ENCODE data around the gene NODAL.

Gene NODAL

DNA sequence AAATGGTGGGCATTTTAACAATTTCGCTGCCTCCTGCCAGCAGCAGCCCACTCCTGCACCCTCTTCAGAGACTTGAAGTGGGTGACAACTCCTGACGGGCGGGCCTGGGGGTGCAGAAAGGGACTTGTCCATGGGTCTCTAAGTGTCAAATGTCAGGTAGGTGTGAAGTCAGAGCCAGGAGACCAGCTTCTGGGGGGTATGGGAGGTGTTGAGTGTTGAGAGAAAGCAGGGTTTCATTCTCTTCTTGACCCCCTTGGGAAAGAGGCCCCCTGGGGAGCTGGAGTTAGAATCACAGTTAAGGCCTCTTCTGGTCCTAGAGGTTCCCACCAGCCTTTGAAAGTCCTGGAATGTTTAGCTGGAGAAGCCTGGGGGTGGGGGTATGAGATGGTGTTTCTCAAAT is 25.5 kb upstream of the NODAL start:
- Histone ChIP-seq H3K36me3 (ENCODE audit: control insufficient read depth in 1 of 2, insufficient read depth in 2 of 2, low read depth in 1 of 2, low read length in 2 of 2) (no peaks in the 10 kb centered on the region), H3K18ac (ENCODE audit: low read depth in 1 of 2, low read length in 2 of 2) (no peak overlapping the region), H3K4me1 (ENCODE audit: control insufficient read depth, insufficient read depth, low read depth, low read length) (peaks cover 11% of the 10 kb centered on the region), H3K23ac (ENCODE audit: low read length in 2 of 2) (no peak overlapping the region), H2BK15ac (ENCODE audit: low read depth, poor library complexity, severe bottlenecking) (no peak overlapping the region), H3K9me3 (ENCODE audit: control insufficient read depth, low read length) (no peaks in the 10 kb centered on the region), H4K8ac (ENCODE audit: low read length) (no peak overlapping the region), H3K4ac (ENCODE audit: low read depth in 1 of 2, low read length in 2 of 2) (no peak overlapping the region), H3K27ac (ENCODE audit: low read length, poor library complexity, severe bottlenecking) (no peak overlapping the region), H2BK12ac (ENCODE audit: low read length in 2 of 2) (no peak overlapping the region), H2BK5ac (ENCODE audit: low read depth, low read length, poor library complexity, severe bottlenecking) (no peak overlapping the region), H3K79me1 (replicated peaks; ENCODE audit: low read length, poor library complexity, severe bottlenecking) (no peaks in the 10 kb centered on the region), H2AK5ac (ENCODE audit: low read length, severe bottlenecking) (no peak overlapping the region), H4K91ac (ENCODE audit: low read length) (no peak overlapping the region), H2BK120ac (ENCODE audit: low read depth, low read length) (no peak overlapping the region), H3K9ac (ENCODE audit: low read length) (no peak overlapping the region), H3K27me3 (ENCODE audit: control insufficient read depth in 1 of 2, insufficient read depth in 1 of 2, low read length in 2 of 2) (peaks cover 35 to 52% of the 10 kb centered on the region in 2 experiments), H3K4me2 (ENCODE audit: low read length, poor library complexity, severe bottlenecking) (no peak overlapping the region), H2AFZ (ENCODE audit: low read depth, low read length) (no peak overlapping the region), H3K4me3 (ENCODE audit: insufficient read depth in 1 of 2, low read depth in 1 of 2, low read length in 2 of 2) (no peak overlapping the region), H3K14ac (ENCODE audit: low read length in 2 of 2) (no peak overlapping the region)
- no peak for DNase-seq
- 67% methylated on average over 3 of the region's 3 CpGs for WGBS

DNA sequence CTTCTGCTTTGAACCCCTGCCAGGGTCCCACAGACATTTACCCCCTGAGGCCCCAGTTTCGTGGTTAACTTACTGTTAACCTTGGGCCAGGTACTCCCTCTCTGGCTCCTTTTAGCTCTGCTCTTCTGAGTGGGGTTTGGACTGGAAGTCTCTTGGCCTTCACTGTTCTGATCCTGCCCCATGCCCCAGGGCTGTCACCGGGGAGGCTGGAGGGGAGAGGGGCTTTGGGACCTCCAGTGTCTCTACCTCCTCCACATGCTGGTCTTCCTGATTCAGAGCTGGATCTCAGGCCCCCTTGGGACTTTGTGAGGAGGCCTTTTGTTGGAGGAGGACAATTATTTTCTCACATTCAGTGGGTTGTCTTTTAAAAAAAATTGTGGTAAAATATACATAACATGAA is 24.4 kb upstream of the NODAL start:
- Histone ChIP-seq H3K9ac (ENCODE audit: low read length) (no peak overlapping the region), H4K8ac (ENCODE audit: low read length) (no peak overlapping the region), H3K4me3 (ENCODE audit: insufficient read depth in 1 of 2, low read depth in 1 of 2, low read length in 2 of 2) (no peak overlapping the region), H3K79me1 (replicated peaks; ENCODE audit: low read length, poor library complexity, severe bottlenecking) (no peaks in the 10 kb centered on the region), H3K27me3 (ENCODE audit: control insufficient read depth in 1 of 2, insufficient read depth in 1 of 2, low read length in 2 of 2) (peaks cover 26 to 44% of the 10 kb centered on the region in 2 experiments), H3K4me1 (ENCODE audit: control insufficient read depth, insufficient read depth, low read depth, low read length) (peaks cover 11% of the 10 kb centered on the region), H3K18ac (ENCODE audit: low read depth in 1 of 2, low read length in 2 of 2) (no peak overlapping the region), H3K14ac (ENCODE audit: low read length in 2 of 2) (no peak overlapping the region), H2AK5ac (ENCODE audit: low read length, severe bottlenecking) (no peak overlapping the region), H2AFZ (ENCODE audit: low read depth, low read length) (no peak overlapping the region), H3K27ac (ENCODE audit: low read length, poor library complexity, severe bottlenecking) (no peak overlapping the region), H3K4me2 (ENCODE audit: low read length, poor library complexity, severe bottlenecking) (no peak overlapping the region), H2BK5ac (ENCODE audit: low read depth, low read length, poor library complexity, severe bottlenecking) (no peak overlapping the region), H2BK15ac (ENCODE audit: low read depth, poor library complexity, severe bottlenecking) (no peak overlapping the region), H2BK12ac (ENCODE audit: low read length in 2 of 2) (no peak overlapping the region), H3K9me3 (ENCODE audit: control insufficient read depth, low read length) (no peaks in the 10 kb centered on the region), H2BK120ac (ENCODE audit: low read depth, low read length) (no peak overlapping the region), H4K91ac (ENCODE audit: low read length) (no peak overlapping the region), H3K23ac (ENCODE audit: low read length in 2 of 2) (no peak overlapping the region), H3K36me3 (ENCODE audit: control insufficient read depth in 1 of 2, insufficient read depth in 2 of 2, low read depth in 1 of 2, low read length in 2 of 2) (no peaks in the 10 kb centered on the region), H3K4ac (ENCODE audit: low read depth in 1 of 2, low read length in 2 of 2) (no peak overlapping the region)
- WGBS: 75% methylated on average over 1 of the region's 2 CpGs
- DNase-seq: no peak

DNA sequence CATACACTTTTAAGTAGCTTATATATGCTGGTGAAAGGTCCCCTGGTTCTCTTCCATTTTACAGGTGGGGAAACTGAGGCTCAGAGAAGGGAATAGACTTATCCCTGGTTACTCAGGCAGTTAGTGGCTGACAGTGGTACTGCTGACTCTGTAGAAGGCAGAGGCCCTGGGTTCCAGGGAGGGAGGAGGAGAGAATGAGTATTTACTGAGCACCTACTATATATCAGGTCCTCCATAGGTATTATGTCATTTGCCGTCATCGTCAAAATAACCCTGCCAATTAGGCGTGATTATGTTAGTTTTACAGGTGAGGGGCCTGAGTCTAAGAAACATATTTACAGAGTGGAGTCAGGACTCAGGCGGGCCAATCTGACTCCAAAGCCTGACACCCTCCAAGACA is 23.8 kb upstream of the NODAL start:
- no peak overlapping the region for H3K14ac ChIP-seq (ENCODE audit: low read length in 2 of 2)
- no peak overlapping the region for H2AK5ac ChIP-seq (ENCODE audit: low read length, severe bottlenecking)
- H2AFZ ChIP-seq (ENCODE audit: low read depth, low read length): no peak overlapping the region
- H3K9me3 ChIP-seq (ENCODE audit: control insufficient read depth, low read length): no peaks in the 10 kb centered on the region
- H3K4me1 ChIP-seq (ENCODE audit: control insufficient read depth, insufficient read depth, low read depth, low read length): peaks cover 11% of the 10 kb centered on the region
- no peak overlapping the region for H4K8ac ChIP-seq (ENCODE audit: low read length)
- H2BK15ac ChIP-seq (ENCODE audit: low read depth, poor library complexity, severe bottlenecking): no peak overlapping the region
- H3K4ac ChIP-seq (ENCODE audit: low read depth in 1 of 2, low read length in 2 of 2): no peak overlapping the region
- H3K79me1 ChIP-seq (replicated peaks; ENCODE audit: low read length, poor library complexity, severe bottlenecking): no peaks in the 10 kb centered on the region
- peaks cover 26 to 44% of the 10 kb centered on the region in 2 experiments for H3K27me3 ChIP-seq (ENCODE audit: control insufficient read depth in 1 of 2, insufficient read depth in 1 of 2, low read length in 2 of 2)
- no peak overlapping the region for H2BK12ac ChIP-seq (ENCODE audit: low read length in 2 of 2)
- no peak overlapping the region for H3K27ac ChIP-seq (ENCODE audit: low read length, poor library complexity, severe bottlenecking)
- no peak overlapping the region for H2BK120ac ChIP-seq (ENCODE audit: low read depth, low read length)
- no peak overlapping the region for H3K9ac ChIP-seq (ENCODE audit: low read length)
- no peak overlapping the region for H3K4me3 ChIP-seq (ENCODE audit: insufficient read depth in 1 of 2, low read depth in 1 of 2, low read length in 2 of 2)
- 96% methylated on average over 4 of the region's 4 CpGs for WGBS
- H2BK5ac ChIP-seq (ENCODE audit: low read depth, low read length, poor library complexity, severe bottlenecking): no peak overlapping the region
- H3K23ac ChIP-seq (ENCODE audit: low read length in 2 of 2): no peak overlapping the region
- H4K91ac ChIP-seq (ENCODE audit: low read length): no peak overlapping the region
- no peak overlapping the region for H3K18ac ChIP-seq (ENCODE audit: low read depth in 1 of 2, low read length in 2 of 2)
- H3K4me2 ChIP-seq (ENCODE audit: low read length, poor library complexity, severe bottlenecking): no peak overlapping the region
- no peak for DNase-seq
- no peaks in the 10 kb centered on the region for H3K36me3 ChIP-seq (ENCODE audit: control insufficient read depth in 1 of 2, insufficient read depth in 2 of 2, low read depth in 1 of 2, low read length in 2 of 2)

DNA sequence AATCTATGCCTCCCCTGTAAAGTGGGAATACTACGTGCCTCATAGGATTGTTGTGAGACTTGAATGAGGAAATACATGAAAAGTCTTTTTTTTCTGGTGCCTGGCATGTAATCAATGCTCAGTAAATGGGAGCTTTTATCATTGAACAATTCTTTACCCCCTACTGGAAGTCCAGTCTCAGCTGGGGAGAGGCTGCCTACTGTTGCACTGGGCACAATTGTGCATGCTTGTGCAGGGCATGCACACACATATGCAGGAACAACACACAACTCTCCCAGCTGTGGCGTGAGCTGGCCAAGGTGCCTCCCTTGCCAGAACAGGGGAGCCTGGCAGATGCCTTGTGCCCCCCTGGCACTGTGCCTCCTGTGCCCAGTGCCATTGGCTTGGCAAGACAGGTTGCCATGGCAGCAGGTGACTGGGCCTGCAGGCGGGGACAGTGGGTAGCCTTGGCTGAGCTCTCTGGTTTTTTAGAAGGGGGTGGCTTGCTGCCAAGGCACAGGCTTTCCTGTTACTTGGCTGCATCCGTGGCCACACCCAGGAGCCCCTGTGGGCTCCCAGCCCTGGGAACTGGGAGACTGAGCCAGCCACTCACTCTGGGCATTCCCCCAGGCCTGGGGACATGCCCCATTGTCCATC is 21.0 kb upstream of the NODAL start:
- no peak overlapping the region for H3K27ac ChIP-seq (ENCODE audit: low read length, poor library complexity, severe bottlenecking)
- H2BK120ac ChIP-seq (ENCODE audit: low read depth, low read length): no peak overlapping the region
- no peak overlapping the region for H2BK5ac ChIP-seq (ENCODE audit: low read depth, low read length, poor library complexity, severe bottlenecking)
- H3K36me3 ChIP-seq (ENCODE audit: control insufficient read depth in 1 of 2, insufficient read depth in 2 of 2, low read depth in 1 of 2, low read length in 2 of 2): no peaks in the 10 kb centered on the region
- no peak overlapping the region for H3K4me2 ChIP-seq (ENCODE audit: low read length, poor library complexity, severe bottlenecking)
- H2BK12ac ChIP-seq (ENCODE audit: low read length in 2 of 2): no peak overlapping the region
- no peak overlapping the region for H3K18ac ChIP-seq (ENCODE audit: low read depth in 1 of 2, low read length in 2 of 2)
- no peaks in the 10 kb centered on the region for H3K79me1 ChIP-seq (replicated peaks; ENCODE audit: low read length, poor library complexity, severe bottlenecking)
- H3K9ac ChIP-seq (ENCODE audit: low read length): no peak overlapping the region
- H3K4ac ChIP-seq (ENCODE audit: low read depth in 1 of 2, low read length in 2 of 2): no peak overlapping the region
- H3K27me3 ChIP-seq (ENCODE audit: control insufficient read depth in 1 of 2, insufficient read depth in 1 of 2, low read length in 2 of 2): peaks cover 31 to 40% of the 10 kb centered on the region in 2 experiments
- H2AFZ ChIP-seq (ENCODE audit: low read depth, low read length): no peak overlapping the region
- H4K91ac ChIP-seq (ENCODE audit: low read length): no peak overlapping the region
- H3K14ac ChIP-seq (ENCODE audit: low read length in 2 of 2): no peak overlapping the region
- no peak overlapping the region for H2AK5ac ChIP-seq (ENCODE audit: low read length, severe bottlenecking)
- H2BK15ac ChIP-seq (ENCODE audit: low read depth, poor library complexity, severe bottlenecking): no peak overlapping the region
- H3K9me3 ChIP-seq (ENCODE audit: control insufficient read depth, low read length): no peaks in the 10 kb centered on the region
- H4K8ac ChIP-seq (ENCODE audit: low read length): no peak overlapping the region
- H3K4me1 ChIP-seq (ENCODE audit: control insufficient read depth, insufficient read depth, low read depth, low read length): peaks cover 17% of the 10 kb centered on the region
- DNase-seq: no peak
- 85% methylated on average over 4 of the region's 4 CpGs for WGBS
- H3K4me3 ChIP-seq (ENCODE audit: insufficient read depth in 1 of 2, low read depth in 1 of 2, low read length in 2 of 2): no peak overlapping the region
- no peak overlapping the region for H3K23ac ChIP-seq (ENCODE audit: low read length in 2 of 2)

All from mesenchymal stem cell (in vitro differentiated cells and primary cell).